Heart right ventricle (tissue), 12 donors: ENCODE data around the gene EXOSC6. TPM values are rescaled to one million over a fixed set of nuclear protein-coding genes. Genes with fewer than 3 reads are reported as not detected.

ENCODE experiments used
- polyA plus RNA-seq, 2 donors: library from polyadenylated mRNA; stranded (reverse); fragments of 200-250 nt; gene quantifications; one replicate each; pipeline ENCODE4 v1.2.3, GENCODE V29; 2013
- total RNA-seq, 10 donors: library from RNA; stranded (reverse); fragmentation: NEBNext Ultra II Directional in 3 of 10; extraction: Animal tissue kit (Norgen Biotek cat#: 25700) in 3 of 10; gene quantifications; one replicate each; pipeline versions ENCODE4 v1.2.1 to v1.2.4, GENCODE V29; 2021 to 2023
- donor health status: ischemic (EF 13 %, LVEDD 7.1; RV severe dilation, severe dysfunction).
- donor health status: healthy with polysubstance abuse.
- donor health status: DM: no; HTN: yes; CAD: no.
- donor health status: DM: no; HTN: no; CAD: no.
- donor health status: ischemic (EF 25% LVEDD 6.9; RV normal size, moderate dysfunction).
- donor health status: ischemic (EF 25% LVEDD 5.7; RV mildly dilated, moderate dysfunction).
- donor health status: healthy.
- donor health status: nonischemic (EF 11% LVEDD 7.7; RV severe dilation, severe dysfunction).
- donor health status: DM: yes; HTN: yes; CAD: no.
- donor health status: PGD.
- donor health status: ischemic (EF 29% LVEDD 5.4; RV normal size, mild dysfunction).
- donor health status: nonischemic (EF 23%, LVEDD 6.1; RV moderate dilation, normal function).

EXOSC6 gene
- total and polyA plus RNA-seq, 12 donors: 8.6 to 19.2 (median 16.3) TPM

Other genes with a start within 250 kb of the EXOSC6 start
- gene PDPR, start 137.6 kb downstream of the EXOSC6 start, total RNA-seq: 10 to 100 TPM; 19.5 to 44.5 (median 31.6) TPM
- 10 to 100 TPM in 1 of 2 donors, 1 to 10 TPM in 1; 4.4 to 10.2 TPM for gene PDPR, start 137.6 kb downstream of the EXOSC6 start, polyA plus RNA-seq
- under 1 TPM in 5 of 10 donors, not detected in 5; 0.09 to 0.23 (median 0.20) TPM for gene CLEC18C, start 78.2 kb downstream of the EXOSC6 start, total RNA-seq
- gene CLEC18C, start 78.2 kb downstream of the EXOSC6 start, polyA plus RNA-seq: under 1 TPM; 0.16 to 0.37 TPM
- 10 to 100 TPM; 54.3 to 73.1 (median 59.4) TPM for gene AARS1, start 37.6 kb upstream of the EXOSC6 start, total RNA-seq
- gene AARS1, start 37.6 kb upstream of the EXOSC6 start, polyA plus RNA-seq: 10 to 100 TPM; 20.6 to 69.1 TPM
- 10 to 100 TPM; 14.8 to 25.3 (median 20.7) TPM for gene DDX19B, start 47.2 kb upstream of the EXOSC6 start, total RNA-seq
- gene DDX19B, start 47.2 kb upstream of the EXOSC6 start, polyA plus RNA-seq: 10 to 100 TPM; 11.6 to 19.0 TPM
- gene DDX19A, start 95.0 kb upstream of the EXOSC6 start, total RNA-seq: 10 to 100 TPM; 22.9 to 31.3 (median 26.0) TPM
- 10 to 100 TPM; 12.8 to 21.5 TPM for gene DDX19A, start 95.0 kb upstream of the EXOSC6 start, polyA plus RNA-seq
- 10 to 100 TPM; 15.1 to 37.1 (median 20.9) TPM for gene ST3GAL2, start 187.2 kb upstream of the EXOSC6 start, total RNA-seq
- gene ST3GAL2, start 187.2 kb upstream of the EXOSC6 start, polyA plus RNA-seq: 10 to 100 TPM in 1 of 2 donors, 1 to 10 TPM in 1; 8.0 to 10.8 TPM
- 10 to 100 TPM in 2 of 10 donors, 1 to 10 TPM in 8; 6.5 to 12.6 (median 9.0) TPM for gene FCSK, start 202.7 kb upstream of the EXOSC6 start, total RNA-seq
- gene FCSK, start 202.7 kb upstream of the EXOSC6 start, polyA plus RNA-seq: 10 to 100 TPM in 1 of 2 donors, 1 to 10 TPM in 1; 6.3 to 15.4 TPM